ENCODE results near the gene ATIC.

ATIC gene

DNA sequence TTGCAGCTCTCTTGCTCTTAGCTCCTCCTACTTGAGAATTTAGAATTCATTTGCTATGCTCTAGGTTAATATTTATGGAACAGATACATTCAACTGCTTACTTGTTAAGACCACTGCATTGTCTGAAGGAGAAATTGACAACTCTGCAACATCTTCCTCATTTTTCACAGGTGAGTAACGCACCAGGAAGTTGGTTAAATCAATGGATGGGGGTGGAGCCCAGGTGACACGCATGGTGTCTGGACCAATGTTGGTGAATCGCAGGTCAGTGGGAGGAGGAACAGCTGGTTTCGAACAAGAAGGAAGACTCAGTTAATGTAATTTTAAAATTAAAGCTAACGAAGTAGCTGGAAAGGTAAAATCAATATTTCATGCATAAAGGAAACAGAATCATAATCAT, 79.7 kb downstream of the ATIC start:
- Histone ChIP-seq H3K36me3 (ENCODE audit: insufficient read depth, low read length) (no peaks in the 10 kb centered on the region), H3K4me1 (ENCODE audit: insufficient read depth, low read length, poor library complexity, severe bottlenecking) (no peaks in the 10 kb centered on the region), H3K4me3 (ENCODE audit: low read length, poor library complexity, severe bottlenecking) (no peak overlapping the region), H2AFZ (ENCODE audit: low read length) (no peak overlapping the region), H3K9me2 (replicated peaks; ENCODE audit: low read depth, low read length) (no peaks in the 10 kb centered on the region), H3K9me3 (ENCODE audit: insufficient read depth, low read depth, low read length) (no peaks in the 10 kb centered on the region), H3F3A (ENCODE audit: low read depth) (no peaks in the 10 kb centered on the region), H3K27me3 (ENCODE audit: insufficient read depth, low read length, poor library complexity, severe bottlenecking) (no peaks in the 10 kb centered on the region), H4K20me1 (ENCODE audit: insufficient read depth, low read length, poor library complexity, severe bottlenecking) (no peaks in the 10 kb centered on the region), H3K79me2 (ENCODE audit: insufficient read depth, low read length) (no peaks in the 10 kb centered on the region), H3K9ac (ENCODE audit: low read depth, low read length, poor library complexity, severe bottlenecking) (no peak overlapping the region), H3K4me2 (ENCODE audit: low read depth, low read length, poor library complexity, severe bottlenecking) (no peak overlapping the region)
- TF ChIP-seq EZH2phosphoT487 (IDR thresholded peaks at IDR 0.05; ENCODE audit: borderline replicate concordance), result no peak
- TF ChIP-seq, protein P1, sequence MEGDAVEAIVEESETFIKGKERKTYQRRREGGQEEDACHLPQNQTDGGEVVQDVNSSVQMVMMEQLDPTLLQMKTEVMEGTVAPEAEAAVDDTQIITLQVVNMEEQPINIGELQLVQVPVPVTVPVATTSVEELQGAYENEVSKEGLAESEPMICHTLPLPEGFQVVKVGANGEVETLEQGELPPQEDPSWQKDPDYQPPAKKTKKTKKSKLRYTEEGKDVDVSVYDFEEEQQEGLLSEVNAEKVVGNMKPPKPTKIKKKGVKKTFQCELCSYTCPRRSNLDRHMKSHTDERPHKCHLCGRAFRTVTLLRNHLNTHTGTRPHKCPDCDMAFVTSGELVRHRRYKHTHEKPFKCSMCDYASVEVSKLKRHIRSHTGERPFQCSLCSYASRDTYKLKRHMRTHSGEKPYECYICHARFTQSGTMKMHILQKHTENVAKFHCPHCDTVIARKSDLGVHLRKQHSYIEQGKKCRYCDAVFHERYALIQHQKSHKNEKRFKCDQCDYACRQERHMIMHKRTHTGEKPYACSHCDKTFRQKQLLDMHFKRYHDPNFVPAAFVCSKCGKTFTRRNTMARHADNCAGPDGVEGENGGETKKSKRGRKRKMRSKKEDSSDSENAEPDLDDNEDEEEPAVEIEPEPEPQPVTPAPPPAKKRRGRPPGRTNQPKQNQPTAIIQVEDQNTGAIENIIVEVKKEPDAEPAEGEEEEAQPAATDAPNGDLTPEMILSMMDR (conservative IDR thresholded peaks at IDR 0.05; ENCODE audit: low read length), result no peak

DNA sequence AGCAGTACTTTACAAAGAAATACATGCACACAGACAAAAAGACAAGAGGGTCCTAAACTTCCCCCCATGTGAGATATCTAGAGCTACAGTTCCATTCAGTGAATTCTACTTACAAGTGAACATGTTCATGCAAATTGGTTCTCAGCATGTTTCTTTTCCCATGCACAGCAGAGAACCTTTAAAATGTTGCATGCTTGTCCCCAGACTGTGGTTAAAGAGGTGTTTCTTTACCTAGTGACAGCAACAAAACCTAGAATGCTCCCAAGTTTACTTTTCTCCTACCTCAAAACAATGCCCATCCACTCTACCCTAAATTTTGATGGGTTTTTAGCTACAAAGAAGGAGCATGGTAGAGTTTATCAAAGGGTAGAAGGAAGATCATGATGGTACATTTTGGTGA, 80.3 kb downstream of the ATIC start:
- H3K4me2 ChIP-seq (ENCODE audit: low read depth, low read length, poor library complexity, severe bottlenecking), result no peak overlapping the region
- H3K9me3 ChIP-seq (ENCODE audit: insufficient read depth, low read depth, low read length), result no peaks in the 10 kb centered on the region
- TF ChIP-seq, protein P1 (conservative IDR thresholded peaks at IDR 0.05; ENCODE audit: low read length), result no peak
- no peak for TF ChIP-seq EZH2phosphoT487 (IDR thresholded peaks at IDR 0.05; ENCODE audit: borderline replicate concordance)
- no peaks in the 10 kb centered on the region for H3K27me3 ChIP-seq (ENCODE audit: insufficient read depth, low read length, poor library complexity, severe bottlenecking)
- H2AFZ ChIP-seq (ENCODE audit: low read length), result no peak overlapping the region
- no peaks in the 10 kb centered on the region for H3K36me3 ChIP-seq (ENCODE audit: insufficient read depth, low read length)
- H3K9me2 ChIP-seq (replicated peaks; ENCODE audit: low read depth, low read length), result no peaks in the 10 kb centered on the region
- H3K9ac ChIP-seq (ENCODE audit: low read depth, low read length, poor library complexity, severe bottlenecking), result no peak overlapping the region
- no peaks in the 10 kb centered on the region for H3K79me2 ChIP-seq (ENCODE audit: insufficient read depth, low read length)
- H3K4me1 ChIP-seq (ENCODE audit: insufficient read depth, low read length, poor library complexity, severe bottlenecking), result no peaks in the 10 kb centered on the region
- H4K20me1 ChIP-seq (ENCODE audit: insufficient read depth, low read length, poor library complexity, severe bottlenecking), result no peaks in the 10 kb centered on the region
- no peaks in the 10 kb centered on the region for H3F3A ChIP-seq (ENCODE audit: low read depth)
- H3K4me3 ChIP-seq (ENCODE audit: low read length, poor library complexity, severe bottlenecking), result no peak overlapping the region

GRCh38 chr2:215392687-215393270, 80.9 kb downstream of the ATIC start:
- TF ChIP-seq EZH2phosphoT487 (IDR thresholded peaks at IDR 0.05; ENCODE audit: borderline replicate concordance), result no peak
- TF ChIP-seq, protein P1 (conservative IDR thresholded peaks at IDR 0.05; ENCODE audit: low read length), result no peak
- Histone ChIP-seq H3K79me2 (ENCODE audit: insufficient read depth, low read length) (no peaks in the 10 kb centered on the region), H3F3A (ENCODE audit: low read depth) (no peaks in the 10 kb centered on the region)

More at GRCh38 chr2:215392687-215393270, 80.9 kb downstream of the ATIC start:
- Histone ChIP-seq H3K4me3 (ENCODE audit: low read length, poor library complexity, severe bottlenecking) (no peak overlapping the region), H3K4me1 (ENCODE audit: insufficient read depth, low read length, poor library complexity, severe bottlenecking) (no peaks in the 10 kb centered on the region), H3K36me3 (ENCODE audit: insufficient read depth, low read length) (no peaks in the 10 kb centered on the region), H4K20me1 (ENCODE audit: insufficient read depth, low read length, poor library complexity, severe bottlenecking) (no peaks in the 10 kb centered on the region), H2AFZ (ENCODE audit: low read length) (no peak overlapping the region), H3K4me2 (ENCODE audit: low read depth, low read length, poor library complexity, severe bottlenecking) (no peak overlapping the region), H3K9me3 (ENCODE audit: insufficient read depth, low read depth, low read length) (no peaks in the 10 kb centered on the region), H3K9me2 (replicated peaks; ENCODE audit: low read depth, low read length) (no peaks in the 10 kb centered on the region), H3K9ac (ENCODE audit: low read depth, low read length, poor library complexity, severe bottlenecking) (no peak overlapping the region), H3K27me3 (ENCODE audit: insufficient read depth, low read length, poor library complexity, severe bottlenecking) (no peaks in the 10 kb centered on the region)
